ENCODE data around the gene TSPAN31. TPM values are rescaled to one million over a fixed set of nuclear protein-coding genes. Genes with fewer than 3 reads are reported as not detected.

TSPAN31 gene, protein sequence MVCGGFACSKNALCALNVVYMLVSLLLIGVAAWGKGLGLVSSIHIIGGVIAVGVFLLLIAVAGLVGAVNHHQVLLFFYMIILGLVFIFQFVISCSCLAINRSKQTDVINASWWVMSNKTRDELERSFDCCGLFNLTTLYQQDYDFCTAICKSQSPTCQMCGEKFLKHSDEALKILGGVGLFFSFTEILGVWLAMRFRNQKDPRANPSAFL
- total RNA-seq = 48.1 and 80.5 TPM in 2 replicates

DNA sequence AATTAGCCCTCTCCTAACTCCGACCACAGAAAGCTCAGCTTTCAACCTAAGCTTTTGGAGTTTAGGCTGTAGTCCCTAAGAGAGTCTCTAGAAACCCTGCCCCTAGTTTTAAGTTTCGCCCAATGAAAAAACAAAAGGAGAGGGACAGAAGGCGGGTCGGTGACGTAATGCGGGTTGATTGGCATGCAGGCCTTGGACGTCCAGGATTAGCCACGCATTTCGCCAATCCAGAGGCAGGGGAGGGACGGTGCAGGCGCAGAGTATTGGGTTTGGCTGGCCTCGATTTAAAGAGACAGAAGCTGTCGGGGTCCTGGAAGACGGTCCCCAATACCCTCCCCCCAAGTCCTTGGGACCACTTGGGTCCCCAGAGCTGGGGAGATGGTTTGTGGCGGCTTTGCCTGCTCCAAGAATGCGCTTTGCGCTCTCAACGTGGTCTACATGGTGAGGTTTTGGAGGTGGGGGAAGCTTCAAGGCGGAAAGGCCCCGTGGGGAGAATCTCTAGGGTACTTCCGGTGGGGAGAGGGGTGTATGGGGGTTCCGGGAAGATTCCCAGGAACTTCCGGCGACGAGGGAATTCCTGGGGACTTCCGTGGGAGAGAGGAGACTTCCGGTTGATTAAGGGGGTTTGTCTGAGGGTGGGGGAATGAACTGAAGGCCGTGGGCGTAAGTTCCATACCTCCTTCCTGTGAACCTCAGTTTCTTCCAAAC is at the start of gene TSPAN31:
Gene TSPAN31 (plus strand): TSS at position 263 of the 708 bp plus-strand sequence. CDS start 116 bp downstream, at position 379.

DNA sequence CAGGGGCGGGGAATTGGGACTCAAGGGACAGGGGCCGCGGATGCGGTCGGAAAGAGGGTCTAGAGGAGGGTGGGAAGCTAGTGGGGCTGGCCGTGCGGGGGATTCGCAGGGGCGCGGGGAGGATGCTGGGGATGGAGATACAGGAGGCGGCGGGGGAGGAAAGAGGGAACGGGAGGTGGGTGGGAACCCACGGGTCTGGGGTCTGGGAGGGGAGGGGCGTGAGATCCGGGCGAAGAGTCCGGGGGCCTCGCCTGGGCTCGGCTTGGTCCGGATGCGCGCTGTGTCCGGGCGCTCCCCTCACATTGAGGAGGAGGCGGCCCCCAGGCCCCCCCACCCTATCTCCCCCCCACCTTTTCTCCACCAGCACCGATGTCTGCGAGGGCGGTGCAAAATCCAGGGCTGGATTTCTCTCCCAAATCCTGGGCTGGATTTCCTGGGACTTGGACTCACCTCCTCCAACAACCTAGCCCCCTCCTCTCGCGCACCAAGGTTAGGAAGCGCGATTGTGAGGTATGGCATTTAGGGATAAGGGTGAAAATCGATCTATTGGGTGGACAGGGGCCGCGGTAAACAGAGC is 6.1 kb upstream of the TSPAN31 start, which contains the start of gene AGAP2:
Gene AGAP2 (minus strand): TSS at position 82 of the 577 bp plus-strand sequence. CDS start 496 bp downstream, outside the sequence.

DNA sequence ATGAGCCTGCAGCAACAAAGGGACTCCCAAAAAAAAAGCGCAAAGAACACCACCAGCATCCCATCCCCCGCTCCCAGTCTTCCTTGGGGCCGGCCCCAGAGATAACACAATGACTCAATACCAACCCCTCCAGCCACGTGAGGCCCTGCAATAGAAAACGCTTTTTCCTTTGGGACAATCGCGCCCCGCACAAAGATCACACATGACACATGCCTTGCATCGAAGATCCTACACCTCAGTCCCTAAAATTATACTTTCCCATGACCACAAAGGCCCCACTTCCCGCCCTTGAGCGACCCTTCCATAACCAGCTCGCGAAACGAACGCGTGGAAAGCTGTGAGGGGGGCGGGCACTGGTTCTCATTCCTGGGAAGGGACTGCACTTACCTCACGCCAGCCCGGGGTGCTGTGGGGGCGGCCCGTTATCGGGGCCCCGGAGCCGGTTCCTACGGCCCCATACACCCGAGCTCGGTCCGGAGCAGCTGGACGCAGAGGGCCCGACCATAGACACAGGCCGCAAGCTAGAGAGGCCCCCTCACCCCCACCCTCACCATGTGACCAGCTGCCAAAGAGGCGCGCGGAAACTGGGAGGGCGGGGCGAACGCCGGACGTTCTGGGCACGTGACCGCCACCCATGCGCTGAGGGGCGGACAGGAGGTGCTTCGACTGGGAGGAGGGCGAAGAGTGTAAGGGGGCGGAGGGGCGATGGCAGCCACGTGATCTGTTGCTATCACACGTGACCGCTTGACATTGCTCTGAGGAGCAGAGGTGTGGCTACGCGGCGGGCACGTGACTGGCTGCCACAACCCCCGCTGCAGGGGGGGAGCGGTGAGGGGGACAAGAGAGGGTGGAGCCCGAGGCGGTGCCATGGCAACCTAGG is 7.2 kb downstream of the TSPAN31 start, which contains the start of gene CDK4:
Gene CDK4 (minus strand): TSS at position 523 of the 880 bp plus-strand sequence. CDS start 593 bp downstream, outside the sequence.

DNA sequence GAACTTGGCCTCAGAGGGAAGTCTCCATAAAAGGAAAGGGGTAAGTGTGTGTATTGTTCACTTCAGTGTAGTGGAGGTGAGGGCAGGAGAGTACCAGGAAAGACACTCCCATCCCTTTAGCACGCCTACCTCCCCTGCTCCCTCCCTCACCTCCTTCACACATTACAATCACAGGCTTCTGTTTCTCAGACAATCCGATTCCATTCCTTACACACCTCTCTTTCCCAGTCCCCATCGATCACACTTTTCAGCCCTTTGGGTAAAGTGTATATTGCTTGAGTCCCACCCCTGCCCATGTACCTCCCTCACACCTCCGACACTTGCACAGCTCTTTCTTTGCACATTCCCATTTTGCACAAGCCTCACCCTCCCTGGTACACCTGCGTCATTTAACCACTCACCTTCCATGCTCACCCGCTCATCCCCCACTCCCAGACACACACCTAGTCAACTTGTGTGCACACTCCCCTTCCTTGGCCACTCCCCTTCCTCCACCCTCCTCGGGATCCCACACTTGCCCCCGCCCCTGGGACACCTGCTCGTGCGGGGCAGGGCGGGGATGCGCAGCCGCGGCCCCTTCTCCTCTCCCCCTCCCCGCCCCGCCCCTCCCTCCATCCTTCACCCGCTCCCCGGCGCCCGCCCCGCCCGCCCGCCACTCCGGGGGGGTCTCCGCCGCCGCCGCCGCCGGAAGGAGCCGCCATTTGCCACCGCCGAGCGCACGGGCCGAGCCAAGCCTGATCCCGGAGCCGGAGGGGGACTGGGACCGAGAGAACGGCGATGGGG is 9.8 kb downstream of the TSPAN31 start, which contains the start of gene MARCHF9:
Gene MARCHF9 (plus strand): TSS at position 693 of the 783 bp plus-strand sequence. CDS start 426 bp downstream, outside the sequence.

DNA sequence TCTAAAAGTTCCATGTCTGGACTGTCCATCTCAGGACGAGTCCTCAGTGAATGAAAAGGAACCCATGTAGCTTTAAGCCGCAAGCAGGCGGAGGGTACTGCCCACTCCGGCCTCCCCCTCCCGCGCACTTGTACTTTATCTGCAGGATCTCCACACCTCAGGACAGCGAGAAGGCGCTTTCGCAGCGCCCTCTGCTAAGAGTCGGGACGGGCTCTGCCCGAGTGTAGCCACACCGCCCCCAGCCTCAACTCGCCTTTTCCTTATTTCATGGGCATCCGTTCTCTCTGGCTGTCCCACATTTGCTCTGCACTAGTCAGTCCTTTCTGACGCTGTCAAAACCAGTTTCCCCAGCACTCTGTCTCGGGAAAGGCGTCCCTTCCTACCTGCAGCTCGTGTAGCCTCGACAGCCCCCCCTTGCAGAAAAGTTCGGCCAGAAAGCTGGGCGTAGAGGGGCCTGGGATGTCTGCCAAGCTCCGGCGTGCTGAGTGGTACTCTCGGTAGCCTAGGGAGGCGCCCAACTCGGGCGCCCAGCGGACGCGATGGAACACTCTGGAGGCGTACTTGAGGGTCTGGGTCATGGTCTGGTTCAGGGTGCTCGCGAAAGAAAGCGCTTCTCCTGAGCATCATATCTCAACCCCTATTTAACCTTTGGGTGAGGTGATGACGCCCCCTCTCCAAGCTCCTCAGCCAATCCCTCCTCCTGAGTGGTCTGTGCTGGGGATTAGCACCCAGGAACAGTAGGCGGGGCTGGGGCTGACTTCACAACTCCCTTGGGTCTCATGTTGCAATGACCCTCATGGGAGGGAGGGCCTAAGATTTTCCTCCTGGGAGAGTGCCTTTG is 21.8 kb downstream of the TSPAN31 start, which contains the start of gene CYP27B1:
Gene CYP27B1 (minus strand): TSS at position 615 of the 841 bp plus-strand sequence. CDS start 37 bp downstream, at position 578.

DNA sequence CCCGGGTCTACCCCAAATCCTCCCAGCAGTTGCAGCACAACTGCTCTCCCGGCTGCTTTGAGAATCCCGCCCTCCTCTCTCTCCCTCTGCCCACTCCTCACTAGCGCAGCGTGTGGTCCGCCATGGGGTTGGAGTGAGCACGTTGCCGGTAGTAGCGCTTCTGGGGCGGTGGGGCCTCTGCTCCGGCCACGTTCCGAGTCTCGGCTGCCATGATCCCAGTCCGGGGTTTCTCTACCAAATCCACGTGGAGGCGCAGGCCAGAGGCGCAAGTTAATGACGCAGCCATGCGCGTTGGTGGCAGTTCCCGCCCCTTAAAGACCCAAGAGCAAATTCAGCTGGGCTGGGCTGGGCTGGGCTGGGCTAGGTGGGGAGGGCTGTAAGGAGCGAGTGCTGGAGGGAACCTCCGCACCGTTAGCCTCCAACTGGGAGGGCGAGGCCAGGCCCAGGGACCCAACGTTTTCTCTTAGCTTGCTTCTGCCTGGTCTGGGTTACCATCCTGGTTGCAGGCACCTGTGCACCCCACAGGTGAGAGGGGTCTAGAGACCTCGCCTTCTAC is 27.1 kb downstream of the TSPAN31 start, which contains the start of gene METTL1:
Gene METTL1 (minus strand): TSS at position 233 of the 556 bp plus-strand sequence. CDS start 22 bp downstream, at position 211.

DNA sequence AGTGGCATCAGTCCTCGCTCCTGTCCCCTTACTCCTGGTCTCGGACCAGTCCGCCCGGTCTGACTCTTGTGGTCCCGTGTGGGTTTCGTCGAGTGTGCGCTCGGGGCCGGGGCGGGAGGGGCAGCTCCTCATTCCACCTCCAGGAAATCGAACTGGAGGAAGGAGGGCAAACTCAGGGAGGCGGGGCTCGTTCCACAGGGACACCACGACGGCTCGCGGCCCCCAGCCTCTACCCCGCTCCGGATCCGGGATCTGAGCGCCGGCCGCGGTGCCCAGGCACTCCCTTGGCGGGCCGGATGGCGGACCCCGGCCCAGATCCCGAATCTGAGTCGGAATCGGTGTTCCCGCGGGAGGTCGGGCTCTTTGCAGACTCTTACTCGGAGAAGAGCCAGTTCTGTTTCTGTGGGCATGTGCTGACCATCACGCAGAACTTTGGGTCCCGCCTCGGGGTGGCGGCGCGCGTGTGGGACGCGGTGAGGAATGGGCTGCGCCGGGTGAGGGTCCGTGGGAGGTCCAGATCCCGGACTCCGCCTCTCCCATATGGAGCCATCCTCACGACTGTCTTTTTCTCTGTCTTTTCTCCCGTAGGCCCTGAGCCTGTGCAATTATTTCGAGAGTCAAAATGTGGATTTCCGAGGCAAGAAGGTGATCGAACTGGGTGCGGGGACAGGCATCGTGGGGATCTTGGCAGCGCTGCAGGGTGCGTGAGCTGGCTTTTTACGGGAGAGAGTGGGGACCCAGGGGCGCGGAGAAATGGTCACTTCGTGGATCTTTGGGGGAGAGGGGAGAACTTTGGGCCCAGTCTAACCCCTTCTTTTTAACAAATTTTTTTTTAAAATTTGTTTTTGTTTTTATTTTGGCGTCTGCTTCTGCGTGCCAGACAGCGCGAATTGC is 27.8 kb downstream of the TSPAN31 start, which contains the start of gene EEF1AKMT3:
Gene EEF1AKMT3 (plus strand): TSS at position 186 of the 894 bp plus-strand sequence. CDS start 111 bp downstream, at position 297.

DNA sequence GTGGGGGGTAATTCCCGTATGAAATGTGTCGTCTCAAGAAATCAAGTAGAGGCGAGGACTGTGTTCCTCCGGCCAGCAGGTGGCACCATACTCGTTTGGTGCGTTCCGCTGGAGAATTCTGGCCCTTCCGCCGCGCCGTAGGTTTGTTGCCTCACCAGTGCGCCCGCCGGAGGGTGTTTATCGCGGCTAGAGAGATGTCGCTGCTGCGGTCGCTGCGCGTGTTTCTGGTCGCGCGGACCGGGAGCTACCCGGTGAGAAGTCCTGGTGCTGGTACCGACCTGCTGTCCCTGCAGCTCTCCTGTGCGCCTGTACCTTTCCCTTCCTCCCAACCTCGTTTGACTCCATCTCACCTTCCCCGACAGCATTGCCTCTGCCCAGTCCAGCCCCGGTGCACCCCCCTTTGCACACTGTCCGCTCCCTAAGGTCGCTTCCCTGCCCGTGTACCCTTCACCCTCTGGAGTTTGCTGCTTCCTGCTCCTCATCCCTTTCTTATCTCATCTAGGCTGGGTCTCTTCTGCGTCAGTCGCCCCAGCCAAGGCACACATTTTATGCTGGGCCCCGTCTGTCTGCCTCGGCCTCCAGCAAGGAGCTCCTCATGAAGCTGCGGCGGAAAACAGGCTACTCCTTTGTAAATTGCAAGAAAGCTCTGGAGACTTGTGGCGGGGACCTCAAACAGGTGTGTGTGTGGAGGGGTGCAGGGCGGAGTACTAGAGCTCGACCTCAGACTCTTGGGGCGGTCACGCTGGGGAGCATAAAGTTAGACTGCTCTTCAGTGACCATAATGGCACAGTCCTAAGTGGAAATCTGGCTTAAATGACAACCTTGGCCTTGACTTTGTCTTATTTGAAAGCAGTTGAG is 38.0 kb downstream of the TSPAN31 start, which contains the start of gene TSFM:
Gene TSFM (plus strand): TSS at position 180 of the 858 bp plus-strand sequence. CDS start 15 bp downstream, at position 195.

Other genes with a start within 250 kb of the TSPAN31 start
- 26.5 and 96.8 TPM in 2 replicates for gene DDIT3, start 224.5 kb upstream of the TSPAN31 start, total RNA-seq
- gene MBD6, start 222.2 kb upstream of the TSPAN31 start, total RNA-seq = 4.5 and 12.5 TPM in 2 replicates
- 81.4 and 125 TPM in 2 replicates for gene DCTN2, start 197.8 kb upstream of the TSPAN31 start, total RNA-seq
- 0.59 and 1.6 TPM in 2 replicates for gene KIF5A, start 195.0 kb upstream of the TSPAN31 start, total RNA-seq
- gene PIP4K2C, start 153.8 kb upstream of the TSPAN31 start, total RNA-seq = 16.6 and 31.5 TPM in 2 replicates
- 20.5 and 22.9 TPM in 2 replicates for gene DTX3, start 140.2 kb upstream of the TSPAN31 start, total RNA-seq
- 29.2 and 36.2 TPM in 2 replicates for gene ARHGEF25, start 133.6 kb upstream of the TSPAN31 start, total RNA-seq
- 3.3 and 7.1 TPM in 2 replicates for gene B4GALNT1, start 111.8 kb upstream of the TSPAN31 start, total RNA-seq
- gene OS9, start 50.9 kb upstream of the TSPAN31 start, total RNA-seq = 386 and 569 TPM in 2 replicates
- 0.23 and 0.30 TPM in 2 replicates for gene AGAP2, start 6.3 kb upstream of the TSPAN31 start, total RNA-seq
- gene CDK4, start 7.3 kb downstream of the TSPAN31 start, total RNA-seq = 157 and 222 TPM in 2 replicates
- 1.7 and 3.3 TPM in 2 replicates for gene MARCHF9, start 10.1 kb downstream of the TSPAN31 start, total RNA-seq
- gene CYP27B1, start 22.0 kb downstream of the TSPAN31 start, total RNA-seq = 0.59 and 0.74 TPM in 2 replicates
- gene METTL1, start 27.1 kb downstream of the TSPAN31 start, total RNA-seq = 2.7 and 6.1 TPM in 2 replicates
- 4.7 and 7.4 TPM in 2 replicates for gene EEF1AKMT3, start 27.6 kb downstream of the TSPAN31 start, total RNA-seq
- 13.1 and 15.5 TPM in 2 replicates for gene TSFM, start 37.7 kb downstream of the TSPAN31 start, total RNA-seq
- gene AVIL, start 73.7 kb downstream of the TSPAN31 start, total RNA-seq = 2.0 and 4.2 TPM in 2 replicates
- gene CTDSP2, start 101.7 kb downstream of the TSPAN31 start, total RNA-seq = 38.6 and 54.2 TPM in 2 replicates
- 6.8 and 7.9 TPM in 2 replicates for gene ATP23, start 196.5 kb downstream of the TSPAN31 start, total RNA-seq